GM03348 (cell line): ENCODE results near the gene NPDC1.
"Not testable (repeated sequence)": the region's sequence is repeated elsewhere in the genome, so short reads cannot be mapped to it uniquely, and the experiment has no call there.

Experiments
- DNase-seq: peaks from one replicate; pipeline ENCODE4 v3.0.0; 2012; ENCODE audit warnings: low spot score

NPDC1 gene

GRCh38 chr9:137039611-137040366 is 6.2 kb downstream of the NPDC1 start:
- no peak for DNase-seq

GRCh38 chr9:137038916-137039315 is 7.1 kb downstream of the NPDC1 start:
- no peak for DNase-seq

DNA sequence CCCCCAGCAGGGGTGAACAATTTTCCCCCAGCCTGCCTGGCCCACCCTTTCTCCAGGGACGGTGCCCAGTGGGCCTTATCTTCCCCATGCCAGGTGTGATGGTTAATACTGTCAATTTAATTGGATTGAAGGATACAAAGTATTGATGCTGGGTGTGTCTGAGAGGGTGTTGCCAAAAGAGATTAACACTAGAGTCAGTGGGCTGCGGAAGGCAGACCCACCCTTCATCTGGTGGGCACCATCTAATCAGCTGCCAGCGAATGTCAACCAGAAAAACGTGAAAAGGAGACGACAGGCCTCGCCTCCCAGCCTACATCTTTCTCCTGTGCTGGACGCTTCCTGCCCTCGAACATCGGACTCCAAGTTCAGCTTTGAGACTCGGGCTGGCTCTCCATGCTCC is 8.5 kb downstream of the NPDC1 start:
- DNase-seq = no peak

DNA sequence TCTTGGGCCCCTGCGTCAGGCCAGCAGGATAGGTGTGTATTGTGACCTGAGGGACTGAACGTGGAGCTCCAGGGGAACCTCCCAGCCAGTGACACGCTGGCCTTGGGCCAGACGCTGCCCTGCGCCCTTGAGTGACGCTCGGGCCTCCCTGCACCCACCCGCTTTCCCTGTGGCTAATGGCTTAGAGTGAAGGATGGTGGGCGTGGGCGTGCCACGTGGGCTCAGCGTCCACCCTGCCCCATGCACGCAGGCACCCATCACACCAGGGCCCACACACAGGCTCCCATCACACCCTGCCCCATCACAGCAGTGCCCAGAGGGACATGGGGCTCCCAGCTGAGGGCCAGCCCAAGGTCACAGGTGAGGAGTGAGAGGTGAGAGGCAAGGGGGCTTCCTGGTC is 8.9 kb downstream of the NPDC1 start:
- DNase-seq = no peak

- no peak for DNase-seq
Observed at GRCh38 chr9:137035937-137036336, 10.0 kb downstream of the NPDC1 start.

GRCh38 chr9:137035507-137035834 is 10.5 kb downstream of the NPDC1 start:
- no peak for DNase-seq

- DNase-seq = peak; percentile 90
Observed at GRCh38 chr9:137034709-137035506, 11.1 kb downstream of the NPDC1 start.

DNA sequence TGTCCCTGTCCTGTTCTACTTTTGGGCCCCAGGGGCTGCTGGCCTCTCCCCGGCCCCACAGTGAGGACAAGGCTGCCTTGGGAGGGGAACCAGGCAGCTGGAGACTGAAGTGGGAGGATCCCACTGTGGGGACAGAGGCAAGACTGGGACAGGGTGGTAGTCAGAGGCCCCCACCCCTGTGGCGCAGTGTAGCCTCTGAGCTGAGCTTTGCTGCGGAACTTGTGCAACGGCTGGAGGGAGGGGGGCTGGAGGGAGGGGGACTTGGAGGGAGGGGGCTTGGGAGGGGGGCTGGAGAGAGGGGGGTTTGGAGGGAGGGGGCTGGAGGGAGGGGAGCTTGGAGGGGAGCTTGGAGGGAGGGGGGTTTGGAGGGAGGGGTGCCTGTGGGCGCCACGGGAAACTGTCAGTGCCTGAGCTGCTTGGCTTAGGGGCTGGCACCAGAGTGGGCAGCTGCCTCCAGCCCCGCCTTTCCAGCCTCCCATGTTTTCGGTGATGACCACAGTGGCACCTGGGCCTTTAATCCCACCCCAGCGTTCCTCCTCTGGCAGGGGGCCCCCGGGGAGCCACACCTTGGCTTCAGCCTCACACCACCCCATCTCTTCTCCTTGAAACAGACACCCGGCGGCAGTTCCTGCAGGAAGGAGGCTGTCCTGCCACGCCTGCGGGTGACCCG is 11.8 kb downstream of the NPDC1 start:
- DNase-seq = no peak

GRCh38 chr9:137033481-137033880 is 12.5 kb downstream of the NPDC1 start:
- not testable (repeated sequence) for DNase-seq

DNA sequence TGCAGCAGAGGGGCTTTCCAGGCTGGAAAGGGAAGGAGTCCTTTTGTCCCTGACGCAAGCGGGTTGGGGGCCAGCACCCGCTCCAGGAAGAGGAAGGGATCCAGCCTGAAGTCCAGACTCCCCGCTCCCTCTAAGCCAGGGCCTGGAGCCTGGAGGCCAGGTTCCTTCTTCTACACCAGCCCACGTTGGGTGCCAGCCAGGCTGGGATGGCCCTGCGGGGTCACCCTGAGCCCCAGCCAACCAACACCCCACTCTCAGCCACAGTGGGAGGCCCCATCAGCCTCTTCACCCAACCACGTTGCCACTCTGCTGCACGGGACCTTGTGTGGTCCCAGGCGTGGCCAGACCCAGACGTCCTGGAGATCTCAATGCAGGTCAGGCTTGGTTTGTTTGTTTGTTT is 13.1 kb downstream of the NPDC1 start:
- no peak for DNase-seq

GRCh38 chr9:137031904-137032640 is 13.9 kb downstream of the NPDC1 start, which contains the start of gene FUT7:
Gene FUT7 (minus strand): TSS chr9:137032088. CDS start chr9:137031991, 97 bp downstream.
- no peak for DNase-seq

GRCh38 chr9:137030538-137031527 is 15.1 kb downstream of the NPDC1 start:
- DNase-seq = no peak

GRCh38 chr9:137030006-137030405 is 16.0 kb downstream of the NPDC1 start:
- DNase-seq = no peak

GRCh38 chr9:137029058-137029936 is 16.7 kb downstream of the NPDC1 start:
- peak; percentile 90 for DNase-seq

- DNase-seq = peak; percentile 93
Observed at GRCh38 chr9:137028263-137029057, 17.5 kb downstream of the NPDC1 start.

- peak; percentile 62 for DNase-seq
Observed at GRCh38 chr9:137027369-137028262, 18.4 kb downstream of the NPDC1 start, which contains the start of gene ABCA2. Gene ABCA2 (minus strand): TSS chr9:137028237. CDS start chr9:137028140, 97 bp downstream.

GRCh38 chr9:137026828-137027227 is 19.1 kb downstream of the NPDC1 start:
- no peak for DNase-seq

DNA sequence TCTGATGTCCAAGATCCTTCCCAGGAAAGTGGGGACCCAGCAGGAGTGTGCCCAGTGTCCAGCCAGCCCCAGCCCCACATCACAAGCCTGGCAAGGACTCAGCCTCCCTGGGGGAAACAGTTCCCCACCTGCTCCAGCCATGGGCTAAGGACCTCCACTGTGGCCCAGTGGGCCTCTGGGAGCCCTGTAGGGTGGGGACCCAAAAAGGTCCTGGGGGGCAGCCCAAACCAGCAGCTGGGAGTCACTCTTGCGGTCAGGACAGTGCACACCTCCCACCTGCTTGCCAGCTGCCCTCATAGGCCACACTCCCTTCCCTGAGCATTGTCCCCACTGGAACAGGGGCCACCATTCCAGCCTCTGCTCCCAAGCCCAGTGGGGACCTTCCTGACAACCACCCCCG is 19.6 kb downstream of the NPDC1 start:
- no peak for DNase-seq
